GM13977 (cell line): ENCODE results near the gene HOXC9.

ENCODE experiments used
- DNase-seq: peaks from one replicate; pipeline ENCODE4 v3.0.0; 2012; ENCODE audit warnings: low spot score
- in situ Hi-C: fragments of 300-500 bp; cut with MboI; formaldehyde crosslinking; loops from one replicate; pipeline ENCODE4 v1.12.0; 2022; ENCODE audit warnings: low sequenced_read_pairs, low pct_unique_long_range_greater_than_20kb, mixed read lengths, inconsistent platforms; ENCODE audit not compliant: unreplicated experiment
- TF ChIP-seq, protein P1 (sequence below): IDR thresholded peaks from 2 replicates; pipeline ENCODE4 v1.5.1; 2012; ENCODE audit warnings: mild to moderate bottlenecking, control low read depth; ENCODE audit not compliant: insufficient read depth; ENCODE audit errors: extremely low read depth, missing control alignments

HOXC9 gene

DNA sequence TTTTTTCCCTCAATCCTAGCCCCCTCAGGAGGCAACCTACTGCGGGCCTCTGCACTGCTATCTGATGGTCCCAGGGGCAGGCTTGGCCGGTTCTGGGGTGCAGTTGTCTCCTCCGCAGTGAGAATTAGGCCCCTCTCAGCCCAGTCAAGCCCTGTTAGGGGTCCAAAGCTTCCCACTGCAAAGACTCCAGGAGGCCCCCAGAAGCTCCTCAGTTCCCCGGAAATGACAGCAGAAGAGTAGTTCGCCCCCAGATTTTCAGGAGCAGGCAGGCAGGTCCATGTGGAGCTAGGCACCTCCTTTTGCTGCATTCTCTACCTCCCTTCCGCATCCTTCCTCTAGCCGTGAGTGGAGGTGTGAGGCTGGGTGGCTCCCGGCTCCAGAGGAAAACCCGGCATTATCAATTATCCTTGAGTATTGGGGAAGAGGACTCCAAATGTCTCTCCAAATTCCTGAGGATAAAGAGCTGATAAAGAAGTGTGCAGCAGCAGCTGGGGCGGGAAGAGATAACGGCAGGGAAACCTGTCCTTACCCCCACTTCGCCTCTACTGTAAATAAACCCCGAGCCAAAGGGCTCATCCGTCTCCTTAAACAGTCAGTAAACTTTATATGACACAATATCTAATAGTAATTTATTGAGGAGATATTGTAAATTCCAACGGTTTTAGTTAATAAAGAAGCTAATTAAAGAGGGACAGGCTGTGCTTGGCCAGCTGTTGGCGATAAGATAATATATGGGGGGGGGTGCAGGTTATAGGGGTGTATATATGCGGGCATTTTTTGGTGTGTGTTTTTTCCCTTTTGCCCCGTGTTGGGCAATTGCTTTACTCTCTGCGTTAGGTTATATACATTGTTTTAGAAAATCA is 45.9 kb upstream of the HOXC9 start:
- TF ChIP-seq, protein P1, sequence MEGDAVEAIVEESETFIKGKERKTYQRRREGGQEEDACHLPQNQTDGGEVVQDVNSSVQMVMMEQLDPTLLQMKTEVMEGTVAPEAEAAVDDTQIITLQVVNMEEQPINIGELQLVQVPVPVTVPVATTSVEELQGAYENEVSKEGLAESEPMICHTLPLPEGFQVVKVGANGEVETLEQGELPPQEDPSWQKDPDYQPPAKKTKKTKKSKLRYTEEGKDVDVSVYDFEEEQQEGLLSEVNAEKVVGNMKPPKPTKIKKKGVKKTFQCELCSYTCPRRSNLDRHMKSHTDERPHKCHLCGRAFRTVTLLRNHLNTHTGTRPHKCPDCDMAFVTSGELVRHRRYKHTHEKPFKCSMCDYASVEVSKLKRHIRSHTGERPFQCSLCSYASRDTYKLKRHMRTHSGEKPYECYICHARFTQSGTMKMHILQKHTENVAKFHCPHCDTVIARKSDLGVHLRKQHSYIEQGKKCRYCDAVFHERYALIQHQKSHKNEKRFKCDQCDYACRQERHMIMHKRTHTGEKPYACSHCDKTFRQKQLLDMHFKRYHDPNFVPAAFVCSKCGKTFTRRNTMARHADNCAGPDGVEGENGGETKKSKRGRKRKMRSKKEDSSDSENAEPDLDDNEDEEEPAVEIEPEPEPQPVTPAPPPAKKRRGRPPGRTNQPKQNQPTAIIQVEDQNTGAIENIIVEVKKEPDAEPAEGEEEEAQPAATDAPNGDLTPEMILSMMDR = no peak
- in situ Hi-C loops = no loop called here
- DNase-seq = no peak

DNA sequence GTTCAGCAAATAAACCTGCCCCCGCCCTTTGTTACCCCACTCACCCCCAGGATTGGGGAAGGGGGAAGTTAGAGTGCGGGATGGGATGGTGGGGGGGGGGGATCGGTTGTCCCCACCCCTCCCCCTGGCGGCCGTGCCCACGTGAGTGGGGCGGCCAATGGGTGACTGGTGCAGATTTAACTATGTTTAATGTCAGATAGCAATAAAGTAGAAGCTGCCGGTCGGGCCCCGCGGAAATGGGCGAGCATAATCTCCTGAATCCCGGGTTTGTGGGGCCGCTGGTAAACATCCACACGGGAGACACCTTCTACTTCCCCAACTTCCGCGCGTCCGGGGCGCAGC is 45.3 kb upstream of the HOXC9 start, which contains the start of gene HOXC12:
Gene HOXC12 (plus strand): TSS at position 210 of the 342 bp plus-strand sequence. CDS start 27 bp downstream, at position 237.
- TF ChIP-seq, protein P1 = no peak
- no peak for DNase-seq
- in situ Hi-C loops = no loop called here

DNA sequence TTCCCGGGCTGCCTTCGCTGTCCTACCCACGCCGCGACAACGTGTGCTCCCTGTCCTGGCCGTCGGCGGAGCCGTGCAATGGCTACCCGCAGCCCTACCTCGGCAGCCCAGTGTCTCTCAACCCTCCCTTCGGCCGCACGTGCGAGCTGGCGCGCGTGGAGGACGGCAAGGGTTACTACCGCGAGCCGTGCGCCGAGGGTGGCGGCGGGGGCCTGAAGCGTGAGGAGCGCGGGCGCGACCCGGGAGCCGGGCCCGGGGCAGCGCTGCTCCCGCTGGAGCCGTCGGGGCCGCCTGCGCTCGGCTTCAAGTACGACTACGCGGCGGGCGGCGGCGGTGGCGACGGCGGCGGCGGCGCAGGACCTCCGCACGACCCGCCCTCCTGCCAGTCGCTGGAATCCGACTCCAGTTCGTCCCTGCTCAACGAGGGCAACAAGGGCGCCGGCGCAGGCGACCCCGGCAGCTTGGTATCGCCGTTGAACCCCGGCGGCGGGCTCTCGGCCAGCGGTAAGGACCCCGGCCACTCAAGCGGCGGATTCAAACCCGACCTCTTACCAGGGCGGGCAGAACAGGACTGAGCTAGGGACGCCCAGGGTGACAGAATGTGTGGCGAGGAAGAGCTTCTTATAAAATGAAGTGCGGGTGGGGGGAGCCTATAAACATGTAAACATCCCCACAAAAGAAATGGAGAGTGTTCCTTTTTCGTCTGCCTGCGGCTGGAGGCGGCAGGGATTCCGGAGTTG is 44.8 kb upstream of the HOXC9 start:
- DNase-seq = no peak
- TF ChIP-seq, protein P1 = no peak
- in situ Hi-C loops = no loop called here

DNA sequence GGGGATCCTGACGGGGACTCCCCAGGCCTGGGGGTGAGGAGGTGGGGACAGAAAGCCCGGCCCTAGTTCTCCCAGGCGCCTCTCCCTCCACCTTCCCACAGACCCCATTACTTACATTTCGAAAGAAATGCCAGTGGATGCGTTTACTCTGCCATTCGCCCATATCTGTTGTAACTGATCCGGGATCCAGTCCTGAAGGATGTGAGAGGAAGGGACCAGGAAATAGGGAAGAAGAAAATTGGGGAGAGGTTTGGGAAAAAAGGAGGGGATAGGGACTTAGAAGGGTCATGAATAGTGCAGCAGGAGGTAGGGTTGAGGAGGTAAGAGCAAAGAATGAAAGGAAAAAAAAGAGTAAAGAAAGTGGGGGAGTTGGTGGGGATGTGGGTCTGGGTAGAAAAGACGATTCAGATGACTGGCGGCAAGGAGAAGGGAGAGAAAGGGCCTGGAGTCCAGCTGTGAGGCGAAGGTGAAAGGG is 44.1 kb upstream of the HOXC9 start:
- DNase-seq = no peak
- TF ChIP-seq, protein P1 = no peak
- in situ Hi-C loops = no loop called here

DNA sequence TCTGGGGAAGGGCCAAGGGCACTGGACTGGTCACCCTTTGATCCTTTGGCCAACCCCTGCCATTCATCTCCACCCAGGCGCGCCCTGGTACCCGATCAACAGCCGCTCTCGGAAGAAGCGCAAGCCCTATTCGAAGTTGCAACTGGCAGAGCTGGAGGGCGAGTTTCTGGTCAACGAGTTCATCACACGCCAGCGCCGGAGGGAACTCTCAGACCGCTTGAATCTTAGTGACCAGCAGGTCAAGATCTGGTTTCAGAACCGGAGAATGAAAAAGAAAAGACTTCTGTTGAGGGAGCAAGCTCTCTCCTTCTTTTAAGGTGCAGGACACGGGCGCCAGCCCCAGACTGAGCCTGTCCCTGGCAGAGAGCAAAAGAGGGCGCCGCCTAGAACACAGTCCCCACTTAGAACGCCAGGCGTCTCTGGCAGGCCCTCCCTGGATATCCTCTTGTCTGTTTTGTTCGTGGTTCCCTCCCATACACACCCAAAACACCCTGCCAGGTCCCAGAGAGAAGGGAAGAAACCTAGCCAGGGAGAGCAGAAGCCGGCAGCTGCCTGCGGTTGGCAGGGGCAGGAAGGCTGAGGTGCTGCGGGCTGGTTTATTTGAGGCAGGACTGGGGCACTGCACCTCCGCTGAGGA is 43.6 kb upstream of the HOXC9 start:
- TF ChIP-seq, protein P1 = no peak
- in situ Hi-C loops = no loop called here
- DNase-seq = no peak

DNA sequence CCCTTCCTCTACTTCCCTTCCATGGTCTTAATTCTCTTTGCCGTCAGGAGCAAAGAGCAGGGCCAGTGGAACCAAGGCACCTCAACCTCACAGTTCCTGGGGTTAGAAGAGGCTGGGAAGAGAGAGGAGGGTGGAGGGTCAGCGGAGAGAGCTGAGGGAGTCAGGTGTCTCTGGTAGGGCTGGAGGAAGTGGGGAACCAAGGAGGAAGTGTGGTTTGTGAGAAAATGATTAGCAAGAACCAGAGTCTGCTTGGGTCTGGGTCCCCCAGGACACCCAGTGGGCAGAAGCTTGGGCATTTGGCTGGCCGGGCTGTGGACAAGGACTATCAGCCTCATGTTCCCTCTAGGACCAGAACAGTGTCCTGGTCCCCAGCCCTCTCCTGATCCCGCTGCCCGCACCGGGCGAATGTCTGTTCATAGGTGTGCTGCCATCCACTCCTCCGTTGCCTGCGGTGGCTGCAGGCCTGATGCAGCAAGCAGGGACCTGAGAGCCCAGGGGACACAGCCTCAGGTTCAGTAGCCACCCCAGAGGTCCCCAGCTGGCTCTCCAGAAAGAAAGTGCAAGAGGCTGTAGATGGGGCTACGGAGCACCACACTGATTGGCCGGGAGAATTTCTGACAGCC is 42.9 kb upstream of the HOXC9 start:
- in situ Hi-C loops = no loop called here
- TF ChIP-seq, protein P1 = no peak
- no peak for DNase-seq
